Measurements from ENCODE around the gene DHCR7.

Gene DHCR7

GRCh38 chr11:71421392-71421950 lies 26.7 kb downstream of the DHCR7 start:
- no peak overlapping the region for H2BK120ac ChIP-seq (ENCODE audit: low read depth, low read length)
- H3K9ac ChIP-seq (ENCODE audit: low read length): no peak overlapping the region
- no peak overlapping the region for H3K4me2 ChIP-seq (ENCODE audit: low read length)
- no peaks in the 10 kb centered on the region for H3K79me2 ChIP-seq (ENCODE audit: control insufficient read depth, insufficient read depth, low read length)
- H3K36me3 ChIP-seq (ENCODE audit: control insufficient read depth, insufficient read depth, low read length): no peaks in the 10 kb centered on the region
- no peak overlapping the region for H3K56ac ChIP-seq (ENCODE audit: low read length)
- no peak overlapping the region for H3K23ac ChIP-seq (ENCODE audit: low read length)
- H4K8ac ChIP-seq (ENCODE audit: low read depth, low read length): no peak overlapping the region
- WGBS (ENCODE audit: extremely low coverage, insufficient coverage, low lambda C conversion rate): no CpG with 5 or more reads among the region's 12 CpGs
- no peaks in the 10 kb centered on the region for H3K79me1 ChIP-seq (ENCODE audit: low read length)
- H3K27ac ChIP-seq (ENCODE audit: low read depth, low read length): no peak overlapping the region
- H2AK5ac ChIP-seq (ENCODE audit: low read length): no peak overlapping the region
- no peaks in the 10 kb centered on the region for H3K27me3 ChIP-seq (ENCODE audit: insufficient read depth, low read length, poor library complexity)
- H4K5ac ChIP-seq (ENCODE audit: low read length): no peak overlapping the region
- no peak overlapping the region for H2BK15ac ChIP-seq (replicated peaks; ENCODE audit: low read depth)
- no peak overlapping the region for H3K4me3 ChIP-seq (ENCODE audit: low read length)
- no peak overlapping the region for H3K4ac ChIP-seq (ENCODE audit: low read depth, low read length)
- no peaks in the 10 kb centered on the region for H3K4me1 ChIP-seq (ENCODE audit: control insufficient read depth, low read depth, low read length)
- no peak for DNase-seq
- no peak overlapping the region for H3K18ac ChIP-seq (ENCODE audit: low read length)
- H2BK5ac ChIP-seq (ENCODE audit: low read length): no peak overlapping the region

DNA sequence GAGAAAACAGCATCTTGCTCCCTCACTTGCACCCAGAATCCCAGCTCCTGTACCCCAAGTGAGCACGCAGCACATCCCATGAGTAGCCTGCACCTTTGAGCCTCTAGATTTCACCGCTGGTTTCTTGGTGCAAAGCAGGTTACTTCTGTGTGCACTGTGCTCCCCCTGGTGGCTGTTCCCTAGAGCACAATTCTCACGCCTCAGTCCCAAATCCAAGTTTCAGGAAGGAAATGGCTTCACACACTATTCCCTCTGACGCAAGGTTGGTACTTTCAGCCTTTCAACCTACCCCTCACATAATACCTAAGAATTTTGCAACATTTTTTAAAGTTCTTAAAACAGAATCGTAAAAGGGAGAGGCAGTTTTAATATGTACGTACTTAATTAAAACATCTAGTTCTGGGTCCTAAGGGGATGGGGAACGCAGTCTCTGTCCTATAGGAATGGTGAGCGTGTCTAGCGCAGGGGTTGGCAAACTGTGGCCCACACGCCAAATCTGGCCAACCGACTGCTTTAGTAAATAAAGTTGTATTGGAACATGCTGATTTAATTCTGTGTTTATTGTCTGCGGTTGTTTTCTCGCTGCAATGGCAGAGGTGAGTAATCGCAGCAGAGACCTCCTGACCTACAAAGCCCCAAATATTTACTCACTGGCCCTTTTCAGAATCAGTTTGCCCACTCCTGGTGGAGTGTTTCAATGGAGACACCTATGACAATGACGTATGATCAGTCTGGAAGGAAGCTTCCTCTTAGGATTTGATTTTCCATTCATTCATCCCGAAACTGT lies 27.5 kb downstream of the DHCR7 start:
- H3K27ac ChIP-seq (ENCODE audit: low read depth, low read length): no peak overlapping the region
- H2BK5ac ChIP-seq (ENCODE audit: low read length): no peak overlapping the region
- H2BK15ac ChIP-seq (replicated peaks; ENCODE audit: low read depth): no peak overlapping the region
- no peak overlapping the region for H3K56ac ChIP-seq (ENCODE audit: low read length)
- H3K27me3 ChIP-seq (ENCODE audit: insufficient read depth, low read length, poor library complexity): no peaks in the 10 kb centered on the region
- no peak overlapping the region for H3K23ac ChIP-seq (ENCODE audit: low read length)
- no peaks in the 10 kb centered on the region for H3K36me3 ChIP-seq (ENCODE audit: control insufficient read depth, insufficient read depth, low read length)
- H4K8ac ChIP-seq (ENCODE audit: low read depth, low read length): no peak overlapping the region
- H2BK120ac ChIP-seq (ENCODE audit: low read depth, low read length): no peak overlapping the region
- H3K9ac ChIP-seq (ENCODE audit: low read length): no peak overlapping the region
- H3K79me2 ChIP-seq (ENCODE audit: control insufficient read depth, insufficient read depth, low read length): no peaks in the 10 kb centered on the region
- no peak overlapping the region for H3K4me2 ChIP-seq (ENCODE audit: low read length)
- H3K18ac ChIP-seq (ENCODE audit: low read length): no peak overlapping the region
- H3K4ac ChIP-seq (ENCODE audit: low read depth, low read length): no peak overlapping the region
- no peaks in the 10 kb centered on the region for H3K79me1 ChIP-seq (ENCODE audit: low read length)
- peak; percentile 69 for DNase-seq
- no peak overlapping the region for H4K5ac ChIP-seq (ENCODE audit: low read length)
- WGBS (ENCODE audit: extremely low coverage, insufficient coverage, low lambda C conversion rate): no CpG with 5 or more reads among the region's 16 CpGs
- H3K4me1 ChIP-seq (ENCODE audit: control insufficient read depth, low read depth, low read length): no peaks in the 10 kb centered on the region
- no peak overlapping the region for H2AK5ac ChIP-seq (ENCODE audit: low read length)
- H3K4me3 ChIP-seq (ENCODE audit: low read length): no peak overlapping the region

DNA sequence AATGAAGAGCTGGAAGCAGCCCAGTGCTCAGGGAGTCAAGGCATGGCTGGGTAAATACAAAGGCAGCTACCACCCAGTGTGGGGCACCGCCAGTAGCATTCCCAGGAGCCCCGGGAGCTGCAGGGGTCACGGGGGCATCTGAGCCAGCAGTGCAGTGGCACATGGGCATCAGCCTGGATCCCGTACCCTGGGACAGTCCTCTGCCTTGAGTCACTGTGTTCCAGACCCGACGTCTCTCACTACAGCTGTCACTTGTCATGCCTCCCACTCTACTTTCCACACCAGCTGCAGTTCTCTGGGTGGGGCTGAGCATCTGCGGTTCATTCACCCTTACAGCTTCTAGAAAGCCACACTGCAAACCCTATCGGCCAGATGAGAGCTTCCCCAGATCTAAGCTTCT lies 29.6 kb downstream of the DHCR7 start:
- no CpG with 5 or more reads among the region's 8 CpGs for WGBS (ENCODE audit: extremely low coverage, insufficient coverage, low lambda C conversion rate)
- Histone ChIP-seq H3K56ac (ENCODE audit: low read length) (no peak overlapping the region), H3K27ac (ENCODE audit: low read depth, low read length) (no peak overlapping the region)

GRCh38 chr11:71414645-71415044 lies 33.5 kb downstream of the DHCR7 start:
- H2BK15ac ChIP-seq (replicated peaks; ENCODE audit: low read depth): no peak overlapping the region
- no peak overlapping the region for H3K56ac ChIP-seq (ENCODE audit: low read length)
- H3K27me3 ChIP-seq (ENCODE audit: insufficient read depth, low read length, poor library complexity): no peaks in the 10 kb centered on the region
- H3K36me3 ChIP-seq (ENCODE audit: control insufficient read depth, insufficient read depth, low read length): no peaks in the 10 kb centered on the region
- no peak overlapping the region for H4K8ac ChIP-seq (ENCODE audit: low read depth, low read length)
- no peak for DNase-seq
- H3K23ac ChIP-seq (ENCODE audit: low read length): no peak overlapping the region
- H2BK120ac ChIP-seq (ENCODE audit: low read depth, low read length): no peak overlapping the region
- no peak overlapping the region for H2BK5ac ChIP-seq (ENCODE audit: low read length)
- no peak overlapping the region for H4K5ac ChIP-seq (ENCODE audit: low read length)
- no peak overlapping the region for H3K18ac ChIP-seq (ENCODE audit: low read length)
- no peak overlapping the region for H3K4me2 ChIP-seq (ENCODE audit: low read length)
- no peak overlapping the region for H3K4ac ChIP-seq (ENCODE audit: low read depth, low read length)
- no peaks in the 10 kb centered on the region for H3K79me1 ChIP-seq (ENCODE audit: low read length)
- no peak overlapping the region for H3K9ac ChIP-seq (ENCODE audit: low read length)
- no peaks in the 10 kb centered on the region for H3K79me2 ChIP-seq (ENCODE audit: control insufficient read depth, insufficient read depth, low read length)
- H3K27ac ChIP-seq (ENCODE audit: low read depth, low read length): no peak overlapping the region
- no peak overlapping the region for H3K4me3 ChIP-seq (ENCODE audit: low read length)
- H3K4me1 ChIP-seq (ENCODE audit: control insufficient read depth, low read depth, low read length): no peaks in the 10 kb centered on the region
- H2AK5ac ChIP-seq (ENCODE audit: low read length): no peak overlapping the region

More for the DNA sequence above, 29.6 kb downstream of the DHCR7 start:
- Histone ChIP-seq H3K4me1 (ENCODE audit: control insufficient read depth, low read depth, low read length) (no peaks in the 10 kb centered on the region), H2BK15ac (replicated peaks; ENCODE audit: low read depth) (no peak overlapping the region), H2BK120ac (ENCODE audit: low read depth, low read length) (no peak overlapping the region), H3K79me2 (ENCODE audit: control insufficient read depth, insufficient read depth, low read length) (no peaks in the 10 kb centered on the region), H3K9ac (ENCODE audit: low read length) (no peak overlapping the region), H4K8ac (ENCODE audit: low read depth, low read length) (no peak overlapping the region), H3K18ac (ENCODE audit: low read length) (no peak overlapping the region), H3K27me3 (ENCODE audit: insufficient read depth, low read length, poor library complexity) (no peaks in the 10 kb centered on the region), H3K4ac (ENCODE audit: low read depth, low read length) (no peak overlapping the region), H3K36me3 (ENCODE audit: control insufficient read depth, insufficient read depth, low read length) (no peaks in the 10 kb centered on the region), H3K4me2 (ENCODE audit: low read length) (no peak overlapping the region), H3K79me1 (ENCODE audit: low read length) (no peaks in the 10 kb centered on the region), H2BK5ac (ENCODE audit: low read length) (no peak overlapping the region), H3K23ac (ENCODE audit: low read length) (no peak overlapping the region), H2AK5ac (ENCODE audit: low read length) (no peak overlapping the region), H3K4me3 (ENCODE audit: low read length) (no peak overlapping the region), H4K5ac (ENCODE audit: low read length) (no peak overlapping the region)
- no peak for DNase-seq

- Histone ChIP-seq H3K27me3 (ENCODE audit: insufficient read depth, low read length, poor library complexity) (no peaks in the 10 kb centered on the region), H3K27ac (ENCODE audit: low read depth, low read length) (no peak overlapping the region), H3K23ac (ENCODE audit: low read length) (no peak overlapping the region), H3K4me2 (ENCODE audit: low read length) (no peak overlapping the region), H3K4ac (ENCODE audit: low read depth, low read length) (no peak overlapping the region), H3K56ac (ENCODE audit: low read length) (no peak overlapping the region), H3K4me1 (ENCODE audit: control insufficient read depth, low read depth, low read length) (no peaks in the 10 kb centered on the region), H3K79me2 (ENCODE audit: control insufficient read depth, insufficient read depth, low read length) (no peaks in the 10 kb centered on the region), H3K79me1 (ENCODE audit: low read length) (no peaks in the 10 kb centered on the region), H4K5ac (ENCODE audit: low read length) (no peak overlapping the region), H3K36me3 (ENCODE audit: control insufficient read depth, insufficient read depth, low read length) (no peaks in the 10 kb centered on the region), H2BK120ac (ENCODE audit: low read depth, low read length) (no peak overlapping the region), H3K4me3 (ENCODE audit: low read length) (no peak overlapping the region), H2AK5ac (ENCODE audit: low read length) (no peak overlapping the region), H4K8ac (ENCODE audit: low read depth, low read length) (no peak overlapping the region), H2BK5ac (ENCODE audit: low read length) (no peak overlapping the region), H3K18ac (ENCODE audit: low read length) (no peak overlapping the region), H3K9ac (ENCODE audit: low read length) (no peak overlapping the region), H2BK15ac (replicated peaks; ENCODE audit: low read depth) (no peak overlapping the region)
- no peak for DNase-seq
- no CpG with 5 or more reads among the region's 7 CpGs for WGBS (ENCODE audit: extremely low coverage, insufficient coverage, low lambda C conversion rate)
These were observed 37.7 kb downstream of the DHCR7 start for GRCh38 chr11:71410363-71410966.
